Right lobe of liver (tissue), 6 donors: ENCODE measurements around the gene CDH12. TPM values are rescaled to one million over a fixed set of nuclear protein-coding genes. Genes with fewer than 3 reads are reported as not detected.
"Not testable (repeated sequence)": the region's sequence is repeated elsewhere in the genome, so short reads cannot be mapped to it uniquely, and the experiment has no call there.

Source experiments
- ATAC-seq, 4 donors: fragments of 200-7000 bp; cut with Tn5 transposase; one replicate each; pipeline ENCODE4 v1.9.1; 2020; ENCODE audit warnings: mild to moderate bottlenecking in 4 of 4, moderate library complexity in 4 of 4
- DNase-seq, 3 donors: peaks; one replicate each; pipeline ENCODE4 v3.0.0-alpha.2; 2020
- H3K27ac ChIP-seq, 3 donors: fragments of 200-600 bp; one replicate each; pipeline ENCODE4 v1.8.0; 2022
- H3K27me3 ChIP-seq, 2 donors: fragments of 200-600 bp; one replicate each; pipeline ENCODE4 v1.8.0; 2022
- H3K36me3 ChIP-seq, 4 donors: fragments of 200-600 bp; sonication (generic) in 1 of 4; one replicate each; pipeline versions ENCODE4 v1.5.1 to v1.8.0; 2017 to 2022; ENCODE audit warnings: control low read depth in 1 of 4
- H3K4me1 ChIP-seq, 4 donors: fragments of 200-600 bp; sonication (generic) in 1 of 4; one replicate each; pipeline versions ENCODE4 v1.5.1 to v1.8.0; 2017 to 2022; ENCODE audit warnings: control low read depth in 1 of 4
- H3K4me3 ChIP-seq, 3 donors: fragments of 200-600 bp; one replicate each; pipeline ENCODE4 v1.8.0; 2022
- H3K9me3 ChIP-seq, 4 donors: fragments of 200-600 bp; sonication (generic) in 1 of 4; one replicate each; pipeline versions ENCODE4 v1.5.1 to v1.8.0; 2017 to 2022; ENCODE audit warnings: control low read depth in 1 of 4
- CTCF ChIP-seq, 4 donors: fragments of 200-600 bp in 3 of 4; fragments of 450-650 bp in 1 of 4; IDR thresholded peaks; one replicate each; pipeline versions ENCODE4 v1.5.1 to v1.8.0; 2016 to 2022; ENCODE audit warnings: antibody characterized with exemption in 4 of 4, mild to moderate bottlenecking in 2 of 4
- POLR2A ChIP-seq: fragments of 450-650 bp; IDR thresholded peaks from one replicate; pipeline ENCODE4 v1.6.1; 2017; ENCODE audit warnings: antibody characterized with exemption, mild to moderate bottlenecking
- WGBS: methylation state at CpG from one replicate; pipeline ENCODE4 v1.1.6; 2018; ENCODE audit warnings: low coverage, low lambda C conversion rate; ENCODE audit not compliant: insufficient coverage; ENCODE audit errors: missing lambda C conversion rate; 5-methylcytosine and 5-hydroxymethylcytosine counted together
- intact Hi-C, 2 donors: fragments of 100-400 bp; cut with DNase I; formaldehyde crosslinking; loops; one replicate each; pipeline versions ENCODE4 v1.11.2 to v1.14.1; 2022
- total RNA-seq, 6 experiments: library from RNA; depleted of rRNA in 2 of 6; stranded (reverse); fragments of >200 nt in 2 of 6; fragmentation: NEBNext Ultra II Directional in 3 of 6; extraction: Animal tissue kit (Norgen Biotek cat#: 25700) in 3 of 6; gene quantifications; one replicate each; pipeline versions ENCODE4 v1.1.0 to v1.2.4, GENCODE V29; 2016 to 2023
- donor health status: DM: no; HTN: yes; CAD: no.
- donor health status: DM: no; HTN: no; CAD: no.
- donor health status: DM: no; HTN: no; CAD: no.
- donor health status: DM: no; HTN: yes; CAD: no.
- donor health status: DM: no; HTN: yes; CAD: no.

Gene CDH12
- total RNA-seq, 6 experiments from 2014 or later, result 0.42 to 1.0 (median 0.77) TPM; not detected in 3

- Histone ChIP-seq H3K27me3 (no peaks in the 10 kb centered on the region), H3K36me3 (no peaks in the 10 kb centered on the region), H3K9me3 (no peaks in the 10 kb centered on the region), H3K4me3 (no peak overlapping the region), H3K4me1 (no peaks in the 10 kb centered on the region), H3K27ac (no peak overlapping the region)
- TF ChIP-seq POLR2A, result no peak
- no peak for TF ChIP-seq CTCF (IDR thresholded peaks at IDR 0.05)
- intact Hi-C loops, result no loop called here
- WGBS, result 0% methylated on average over 1 of the region's 1 CpG
- ATAC-seq (no peak), DNase-seq (no peak)
Observed at GRCh38 chr5:22541037-22541436, 312.1 kb downstream of the CDH12 start.

- ATAC-seq (no peak), DNase-seq (no peak)
- WGBS, result 62% methylated on average over 1 of the region's 1 CpG
- Histone ChIP-seq H3K9me3 (no peaks in the 10 kb centered on the region), H3K27ac (no peak overlapping the region), H3K4me3 (no peak overlapping the region), H3K36me3 (no peaks in the 10 kb centered on the region), H3K27me3 (no peaks in the 10 kb centered on the region), H3K4me1 (no peaks in the 10 kb centered on the region)
- TF ChIP-seq POLR2A, result no peak
- no peak for TF ChIP-seq CTCF (IDR thresholded peaks at IDR 0.05)
- intact Hi-C loops, result no loop called here
Observed at GRCh38 chr5:22539762-22540161, 313.4 kb downstream of the CDH12 start.

- TF ChIP-seq POLR2A (no peak), CTCF (IDR thresholded peaks at IDR 0.05) (no peak)
- 40% methylated on average over 4 of the region's 4 CpGs for WGBS
Observed at GRCh38 chr5:22531986-22532385, 321.2 kb downstream of the CDH12 start.

GRCh38 chr5:22521521-22521920, 331.6 kb downstream of the CDH12 start:
- WGBS, result 64% methylated on average over 3 of the region's 3 CpGs

More at GRCh38 chr5:22531986-22532385, 321.2 kb downstream of the CDH12 start:
- H3K9me3 ChIP-seq, result no peaks in the 10 kb centered on the region
- intact Hi-C loops, result no loop called here
- H3K4me3 ChIP-seq, result no peak overlapping the region
- H3K27me3 ChIP-seq, result no peaks in the 10 kb centered on the region
- H3K27ac ChIP-seq, result no peak overlapping the region
- ATAC-seq (no peak), DNase-seq (no peak)
- H3K36me3 ChIP-seq, result no peaks in the 10 kb centered on the region
- H3K4me1 ChIP-seq, result no peaks in the 10 kb centered on the region

GRCh38 chr5:22516497-22516896, 336.6 kb downstream of the CDH12 start:
- DNase-seq, H3K4me1 ChIP-seq, H3K9me3 ChIP-seq, H3K4me3 ChIP-seq, H3K27me3 ChIP-seq, H3K27ac ChIP-seq, H3K36me3 ChIP-seq, intact Hi-C loops, ATAC-seq: not testable (repeated sequence)
- WGBS, result 50% methylated on average over 7 of the region's 7 CpGs

More at GRCh38 chr5:22521521-22521920, 331.6 kb downstream of the CDH12 start:
- DNase-seq (no peak), ATAC-seq (no peak)
- intact Hi-C loops, result no loop called here
- TF ChIP-seq POLR2A (no peak), CTCF (IDR thresholded peaks at IDR 0.05) (no peak)
- no peaks in the 10 kb centered on the region for H3K27me3 ChIP-seq
- H3K9me3 ChIP-seq, result no peaks in the 10 kb centered on the region
- H3K36me3 ChIP-seq, result no peaks in the 10 kb centered on the region
- no peaks in the 10 kb centered on the region for H3K4me1 ChIP-seq
- H3K4me3 ChIP-seq, result no peak overlapping the region
- H3K27ac ChIP-seq, result no peak overlapping the region
